Right hindlimb (tissue), 1 donor: ENCODE measurements around the gene PYGO1.
"Not testable (repeated sequence)": the region's sequence is repeated elsewhere in the genome, so short reads cannot be mapped to it uniquely, and the experiment has no call there.

Experiments used
- DNase-seq: peaks from one replicate; pipeline ENCODE4 v3.0.0-alpha.2; 2018

PYGO1 gene

GRCh38 chr15:55499151-55499550, 89.0 kb downstream of the PYGO1 start:
- no peak for DNase-seq

GRCh38 chr15:55498109-55498938, 89.8 kb downstream of the PYGO1 start:
- DNase-seq = peak; percentile 91

DNA sequence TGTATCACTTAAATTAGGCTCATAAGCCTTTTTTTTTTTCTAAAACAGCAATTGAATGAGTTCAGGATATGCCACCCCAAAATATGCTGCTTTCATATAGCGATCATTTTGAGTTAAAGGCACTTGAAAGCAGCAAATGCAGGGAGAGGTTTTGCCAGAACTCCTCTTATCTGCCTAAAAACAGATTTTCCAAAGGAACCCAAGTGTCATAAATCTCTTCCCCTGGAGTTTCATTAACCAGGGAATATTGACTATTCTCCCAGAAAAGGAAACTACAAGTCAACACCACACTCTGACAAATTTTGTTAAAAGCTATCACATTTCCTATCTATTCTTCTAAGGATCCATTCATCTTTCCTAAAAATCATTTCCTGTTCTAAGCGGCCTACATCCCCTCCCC, 91.4 kb downstream of the PYGO1 start:
- no peak for DNase-seq

DNA sequence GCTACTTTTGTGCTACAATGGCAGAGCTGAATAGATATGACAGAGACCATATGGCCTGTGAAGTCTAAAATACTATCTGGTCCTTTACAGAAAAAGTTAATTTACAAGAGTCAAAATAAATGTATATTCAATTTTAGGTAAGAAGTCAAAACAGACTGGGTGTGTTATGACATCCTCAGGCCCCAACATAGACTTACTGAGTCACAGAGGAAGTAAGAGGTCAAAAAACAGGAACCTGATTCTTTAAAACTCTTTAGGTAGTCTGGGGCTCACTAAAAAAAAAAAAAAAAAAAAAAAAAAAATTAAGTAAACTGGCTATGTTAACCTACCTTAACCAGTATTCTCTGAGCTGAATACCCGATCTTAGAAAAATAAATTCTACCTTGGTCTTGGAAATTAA, 93.2 kb downstream of the PYGO1 start:
- no peak for DNase-seq

GRCh38 chr15:55488952-55489600, 99.1 kb downstream of the PYGO1 start:
- DNase-seq = not testable (repeated sequence)
